Thoracic aorta (tissue), 2 donors: ENCODE results near the gene TFF2. TPM values are rescaled to one million over a fixed set of nuclear protein-coding genes. Genes with fewer than 3 reads are reported as not detected.

ENCODE experiments used
- ATAC-seq: fragments of 150-250 bp; one replicate; pipeline ENCODE4 v1.8.0; 2017; ENCODE audit warnings: low read depth; ENCODE audit not compliant: insufficient number of reproducible peaks, low FRiP score
- DNase-seq: peaks from one replicate; pipeline ENCODE4 v3.0.0-alpha.2; 2020; ENCODE audit warnings: low spot score
- H3K27ac ChIP-seq, 2 donors: fragments of 200-600 bp; sonication (generic); 1 replicate in 1 of 2; 2 replicates in 1 of 2; pipeline ENCODE4 v1.5.1; 2016; ENCODE audit warnings: mild to moderate bottlenecking in 2 of 2, moderate library complexity in 2 of 2
- H3K27me3 ChIP-seq: fragments of 200-600 bp; sonication (generic); replicated peaks from 2 replicates; pipeline ENCODE4 v1.6.0; 2016; ENCODE audit warnings: mild to moderate bottlenecking; ENCODE audit not compliant: insufficient read depth
- H3K36me3 ChIP-seq: fragments of 200-600 bp; sonication (generic); one replicate; pipeline ENCODE4 v1.5.1; 2016
- H3K4me1 ChIP-seq, 2 donors: fragments of 200-600 bp; sonication (generic); 1 replicate in 1 of 2; 2 replicates in 1 of 2; pipeline versions ENCODE4 v1.5.1 to v1.6.0; 2016; ENCODE audit warnings: low read depth in 2 of 2, mild to moderate bottlenecking in 1 of 2; ENCODE audit not compliant: control insufficient read depth in 1 of 2
- H3K4me3 ChIP-seq: fragments of 200-600 bp; sonication (generic); 2 replicates; pipeline ENCODE4 v1.5.1; 2016; ENCODE audit warnings: mild to moderate bottlenecking
- H3K9me3 ChIP-seq: fragments of 200-600 bp; sonication (generic); 2 replicates; pipeline ENCODE4 v1.5.1; 2016
- total RNA-seq, 2 donors: library from RNA; depleted of rRNA; stranded (reverse); fragments of >200 nt; gene quantifications; one replicate each; pipeline versions ENCODE4 v1.1.0 to v1.2.3, GENCODE V29; 2016
- TF ChIP-seq, protein P1 (sequence below): fragments of 200-600 bp; sonication (generic); IDR thresholded peaks from one replicate; pipeline ENCODE4 v1.5.1; 2019; ENCODE audit warnings: antibody characterized with exemption

The TFF2 gene
- total RNA-seq, 2 donors from 2014 or later: 17.0 TPM; not detected in 1

DNA sequence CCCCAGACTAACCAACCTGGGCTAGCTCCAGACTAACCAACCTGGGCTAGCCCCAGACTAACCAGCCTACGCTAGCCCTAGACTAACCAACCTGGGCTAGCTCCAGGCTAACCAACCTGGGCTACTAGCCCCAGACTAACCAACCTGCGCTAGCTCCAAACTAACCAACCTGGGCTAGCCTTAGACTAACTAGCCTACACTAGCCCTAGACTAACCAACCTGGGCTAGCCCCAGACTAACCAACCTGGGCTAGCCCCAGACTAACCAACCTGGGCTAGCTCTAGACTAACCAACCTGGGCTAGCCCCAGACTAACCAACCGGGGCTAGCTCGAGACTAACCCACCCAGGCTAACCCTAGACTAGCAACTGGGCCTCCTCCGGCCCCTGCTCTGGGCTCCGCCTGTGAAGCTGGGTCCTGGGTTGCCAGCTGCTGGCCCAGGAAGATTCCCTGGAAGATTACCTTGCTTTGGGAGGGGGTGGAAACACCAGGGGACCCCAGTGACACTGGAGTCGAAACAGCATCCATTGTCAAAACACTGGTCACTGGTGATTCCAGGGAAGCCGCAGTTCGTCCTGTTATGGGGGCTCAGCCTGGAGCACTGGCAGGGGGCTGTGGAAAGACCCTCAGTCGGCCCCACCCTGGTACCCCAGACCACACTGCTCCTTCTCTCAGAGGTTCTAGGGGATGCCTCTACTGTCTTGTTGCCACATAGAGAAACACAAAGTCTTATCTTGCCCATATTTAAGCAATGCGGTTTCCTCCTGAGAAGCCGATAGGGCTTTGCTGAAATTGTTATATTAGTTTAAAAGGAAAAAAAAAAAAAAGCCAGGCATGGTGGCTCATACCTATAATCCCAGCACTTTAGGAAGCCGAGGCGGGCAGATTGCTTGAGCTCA lies 1.1 kb downstream of the TFF2 start:
- no peak overlapping the region for H3K4me3 ChIP-seq
- ATAC-seq (no peak), DNase-seq (no peak)
- TF ChIP-seq, protein P1, sequence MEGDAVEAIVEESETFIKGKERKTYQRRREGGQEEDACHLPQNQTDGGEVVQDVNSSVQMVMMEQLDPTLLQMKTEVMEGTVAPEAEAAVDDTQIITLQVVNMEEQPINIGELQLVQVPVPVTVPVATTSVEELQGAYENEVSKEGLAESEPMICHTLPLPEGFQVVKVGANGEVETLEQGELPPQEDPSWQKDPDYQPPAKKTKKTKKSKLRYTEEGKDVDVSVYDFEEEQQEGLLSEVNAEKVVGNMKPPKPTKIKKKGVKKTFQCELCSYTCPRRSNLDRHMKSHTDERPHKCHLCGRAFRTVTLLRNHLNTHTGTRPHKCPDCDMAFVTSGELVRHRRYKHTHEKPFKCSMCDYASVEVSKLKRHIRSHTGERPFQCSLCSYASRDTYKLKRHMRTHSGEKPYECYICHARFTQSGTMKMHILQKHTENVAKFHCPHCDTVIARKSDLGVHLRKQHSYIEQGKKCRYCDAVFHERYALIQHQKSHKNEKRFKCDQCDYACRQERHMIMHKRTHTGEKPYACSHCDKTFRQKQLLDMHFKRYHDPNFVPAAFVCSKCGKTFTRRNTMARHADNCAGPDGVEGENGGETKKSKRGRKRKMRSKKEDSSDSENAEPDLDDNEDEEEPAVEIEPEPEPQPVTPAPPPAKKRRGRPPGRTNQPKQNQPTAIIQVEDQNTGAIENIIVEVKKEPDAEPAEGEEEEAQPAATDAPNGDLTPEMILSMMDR: no peak
- H3K27me3 ChIP-seq: no peaks in the 10 kb centered on the region
- no peak overlapping the region for H3K27ac ChIP-seq
- H3K4me1 ChIP-seq: no peaks in the 10 kb centered on the region
- H3K9me3 ChIP-seq: no peaks in the 10 kb centered on the region
- no peaks in the 10 kb centered on the region for H3K36me3 ChIP-seq

DNA sequence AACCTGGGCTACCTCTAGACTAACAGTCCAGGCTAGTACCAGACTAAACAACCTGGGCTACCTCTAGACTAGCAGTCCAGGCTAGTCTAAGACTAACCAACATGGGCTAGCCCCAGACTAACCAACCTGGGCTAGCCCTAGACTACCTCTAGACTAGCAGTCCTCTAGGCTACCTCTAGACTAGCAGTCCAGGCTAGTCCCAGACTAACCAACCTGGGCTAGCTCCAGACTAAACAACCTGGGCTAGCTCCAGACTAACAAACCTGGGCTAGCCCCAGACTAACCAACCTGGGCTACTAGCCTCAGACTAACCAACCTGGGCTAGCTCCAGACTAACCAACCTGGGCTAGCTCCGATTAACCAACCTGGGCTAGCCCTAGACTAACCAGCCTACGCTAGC lies 2.0 kb downstream of the TFF2 start:
- Histone ChIP-seq H3K4me3 (no peak overlapping the region), H3K36me3 (no peaks in the 10 kb centered on the region), H3K27ac (no peak overlapping the region), H3K9me3 (no peaks in the 10 kb centered on the region), H3K4me1 (no peaks in the 10 kb centered on the region), H3K27me3 (no peaks in the 10 kb centered on the region)
- TF ChIP-seq, protein P1: no peak
- ATAC-seq: no peak
- no peak for DNase-seq

DNA sequence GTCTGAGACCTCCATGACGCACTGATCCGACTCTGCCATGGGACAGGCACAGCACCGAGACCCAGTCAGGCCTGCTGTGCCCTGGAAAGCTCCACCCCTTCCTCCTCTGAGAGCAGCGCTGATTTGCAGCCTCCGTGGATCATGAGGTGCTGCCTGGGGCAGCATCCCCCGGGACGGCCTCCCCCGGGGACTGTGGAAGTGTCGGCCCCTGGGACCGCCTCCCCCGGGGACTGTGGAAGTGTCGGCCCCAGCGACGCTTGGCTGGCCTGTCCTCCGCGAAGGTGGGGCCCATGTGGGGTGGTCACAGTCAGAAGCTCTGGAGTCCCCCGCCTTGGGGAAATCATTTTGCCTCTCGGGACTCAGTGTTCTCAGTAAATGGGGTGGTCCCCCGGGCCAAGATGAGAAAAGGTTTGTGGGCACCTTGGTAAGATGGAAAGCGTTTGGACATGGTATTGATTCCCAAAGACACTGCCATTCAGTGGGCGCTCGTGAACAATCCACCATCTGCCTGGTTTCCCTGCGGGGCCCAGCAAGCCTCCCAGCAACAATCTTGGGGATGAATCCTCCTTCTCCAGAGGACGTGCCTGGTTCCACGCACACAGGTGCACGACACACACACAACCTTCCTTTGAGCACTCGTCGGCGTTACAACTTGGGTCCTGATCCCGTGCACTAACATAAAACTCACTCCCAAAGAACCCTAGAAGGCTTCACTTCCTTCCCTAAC lies 3.0 kb downstream of the TFF2 start:
- ATAC-seq: no peak
- Histone ChIP-seq H3K36me3 (no peaks in the 10 kb centered on the region), H3K4me3 (no peak overlapping the region)

DNA sequence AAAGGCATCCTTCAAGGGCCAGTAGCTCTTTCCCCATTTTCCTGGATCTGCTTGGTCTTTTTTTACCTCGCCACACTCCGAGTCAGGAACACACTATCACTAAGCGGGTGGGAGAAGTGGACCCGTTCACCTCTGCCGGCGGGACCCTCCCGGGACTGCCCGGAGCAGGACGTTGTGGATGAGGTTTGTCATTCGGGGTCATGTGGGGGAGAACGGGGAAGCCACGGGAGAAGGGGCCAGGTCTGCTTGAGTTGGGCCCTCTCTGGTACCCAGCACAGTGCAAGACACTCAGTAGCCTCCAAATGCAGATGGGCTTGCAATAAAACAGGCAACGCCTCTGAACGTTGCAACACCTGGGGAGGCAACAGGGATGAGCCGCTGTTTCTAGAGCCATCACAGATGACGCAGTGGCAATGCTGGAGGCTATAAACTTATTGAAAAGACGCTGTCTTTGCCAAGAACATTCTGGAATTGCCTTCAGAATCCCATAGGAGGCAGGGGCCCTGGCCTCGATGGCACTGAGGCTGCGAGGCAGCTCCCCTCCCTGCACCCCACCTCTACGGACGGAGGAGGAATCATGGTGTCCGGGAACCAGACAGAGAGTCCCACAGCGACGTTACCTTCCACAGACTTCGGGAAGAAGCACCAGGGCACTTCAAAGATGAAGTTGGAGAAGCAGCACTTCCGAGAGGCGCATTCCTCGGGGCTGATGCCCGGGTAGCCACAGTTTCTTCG lies 3.8 kb downstream of the TFF2 start:
- Histone ChIP-seq H3K36me3 (no peaks in the 10 kb centered on the region), H3K4me1 (no peaks in the 10 kb centered on the region), H3K27me3 (no peaks in the 10 kb centered on the region), H3K4me3 (no peak overlapping the region), H3K9me3 (no peaks in the 10 kb centered on the region), H3K27ac (no peak overlapping the region)
- ATAC-seq: no peak
- DNase-seq: no peak
- TF ChIP-seq, protein P1: no peak

More for the DNA sequence above, 3.0 kb downstream of the TFF2 start:
- no peak overlapping the region for H3K27ac ChIP-seq
- DNase-seq: no peak
- TF ChIP-seq, protein P1: no peak
- no peaks in the 10 kb centered on the region for H3K4me1 ChIP-seq
- no peaks in the 10 kb centered on the region for H3K27me3 ChIP-seq
- H3K9me3 ChIP-seq: no peaks in the 10 kb centered on the region

DNA sequence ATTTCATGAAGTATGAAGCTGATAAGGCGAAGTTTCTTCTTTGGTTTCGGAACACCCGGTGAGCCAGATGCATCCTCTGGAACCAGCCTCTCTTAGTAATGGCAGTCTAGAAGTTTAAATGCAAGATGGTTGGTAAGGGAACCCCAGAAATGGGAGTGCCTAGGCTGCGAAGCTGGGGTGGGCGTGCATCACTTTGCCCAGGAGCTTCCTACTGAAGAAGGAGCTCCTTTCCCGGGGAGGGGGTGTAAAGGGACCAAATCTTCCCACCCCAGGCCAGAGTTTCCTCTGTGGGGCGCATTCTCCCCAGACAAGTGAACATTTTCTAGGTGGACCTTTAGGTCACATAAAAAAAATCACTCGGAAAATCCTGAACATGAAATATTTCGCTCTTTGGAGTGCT lies 4.4 kb downstream of the TFF2 start:
- no peak overlapping the region for H3K27ac ChIP-seq
- no peaks in the 10 kb centered on the region for H3K4me1 ChIP-seq
- no peaks in the 10 kb centered on the region for H3K9me3 ChIP-seq
- H3K4me3 ChIP-seq: no peak overlapping the region
- H3K36me3 ChIP-seq: no peaks in the 10 kb centered on the region
- TF ChIP-seq, protein P1: no peak
- no peaks in the 10 kb centered on the region for H3K27me3 ChIP-seq
- ATAC-seq (no peak), DNase-seq (no peak)
